Uterus (tissue), 4 donors: Measurements from ENCODE around the gene TMEM123. TPM values are rescaled to one million over a fixed set of nuclear protein-coding genes. Genes with fewer than 3 reads are reported as not detected.

Experiments used
- DNase-seq, 2 donors: peaks; one replicate each; pipeline ENCODE4 v3.0.0-alpha.2; 2019 to 2020
- H3K27ac ChIP-seq, 2 donors: fragments of 200-600 bp; sonication (generic); 1 replicate in 1 of 2; 2 replicates in 1 of 2; pipeline ENCODE4 v1.5.1; 2016 to 2018
- H3K27me3 ChIP-seq, 2 donors: fragments of 200-600 bp; sonication (generic); one replicate each; pipeline ENCODE4 v1.5.1; 2018 to 2019; ENCODE audit warnings: control low read depth in 1 of 2
- H3K36me3 ChIP-seq, 2 donors: fragments of 200-600 bp; sonication (generic); one replicate each; pipeline ENCODE4 v1.5.1; 2019; ENCODE audit warnings: control low read depth in 1 of 2
- H3K4me1 ChIP-seq, 2 donors: fragments of 200-600 bp; sonication (generic); one replicate each; pipeline ENCODE4 v1.5.1; 2018 to 2019; ENCODE audit warnings: control low read depth in 1 of 2
- H3K4me3 ChIP-seq, 2 donors: fragments of 200-600 bp; sonication (generic); 1 replicate in 1 of 2; 2 replicates in 1 of 2; pipeline ENCODE4 v1.5.1; 2018 to 2019; ENCODE audit warnings: mild to moderate bottlenecking in 1 of 2
- H3K9me3 ChIP-seq, 2 donors: fragments of 200-600 bp; sonication (generic); one replicate each; pipeline ENCODE4 v1.5.1; 2019; ENCODE audit warnings: control low read depth in 1 of 2
- POLR2A ChIP-seq, 2 donors: fragments of 450-650 bp; IDR thresholded peaks; one replicate each; pipeline ENCODE4 v1.6.1; 2016; ENCODE audit warnings: antibody characterized with exemption in 2 of 2, mild to moderate bottlenecking in 1 of 2, moderate library complexity in 1 of 2
- intact Hi-C: fragments of 100-400 bp; cut with DNase I; formaldehyde crosslinking; loops from one replicate; pipeline ENCODE4 v1.15.1; 2023; ENCODE audit warnings: low total_unique reads
- total RNA-seq, 4 donors: library from RNA; depleted of rRNA in 3 of 4; stranded (reverse); fragments of >200 nt in 3 of 4; gene quantifications; one replicate each; pipeline versions ENCODE4 v1.1.0 to v1.2.4, GENCODE V29; 2014 to 2023
- TF ChIP-seq, protein P1 (sequence below), 4 experiments: fragments of 200-600 bp in 2 of 4; fragments of 450-650 bp in 2 of 4; sonication (generic) in 2 of 4; IDR thresholded peaks; one replicate each; pipeline ENCODE4 v1.5.1; 2016 to 2019; ENCODE audit warnings: antibody characterized with exemption in 4 of 4, mild to moderate bottlenecking in 2 of 4, moderate library complexity in 1 of 4
- donor health status: DM: yes; HTN: yes; CAD: no.

The TMEM123 gene
- total RNA-seq, 4 donors from 2014 or later = 187 to 522 (median 260) TPM

DNA sequence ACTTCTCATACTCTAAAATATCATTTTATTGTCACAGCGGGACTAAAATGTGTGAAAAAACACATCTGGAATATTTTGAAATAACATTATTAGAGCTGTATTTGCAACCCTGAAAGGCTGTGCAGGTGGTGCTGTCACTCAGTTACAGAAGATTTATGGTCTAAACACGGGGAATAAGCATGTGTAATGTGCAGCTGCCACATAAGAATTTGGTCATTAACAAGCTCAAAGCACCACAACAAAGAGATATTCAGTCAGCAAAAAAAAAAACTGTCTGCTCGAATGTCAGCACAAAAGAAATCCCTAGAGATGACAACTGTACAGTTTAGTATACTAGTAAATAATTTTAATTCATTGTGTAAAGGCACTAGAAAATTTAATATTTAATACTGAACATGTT lies 31.3 kb downstream of the TMEM123 start:
- H3K4me1 ChIP-seq = no peaks in the 10 kb centered on the region
- intact Hi-C loops = no loop called here
- H3K27me3 ChIP-seq = no peaks in the 10 kb centered on the region
- no peak for TF ChIP-seq POLR2A (IDR thresholded peaks at IDR 0.05)
- TF ChIP-seq, protein P1, sequence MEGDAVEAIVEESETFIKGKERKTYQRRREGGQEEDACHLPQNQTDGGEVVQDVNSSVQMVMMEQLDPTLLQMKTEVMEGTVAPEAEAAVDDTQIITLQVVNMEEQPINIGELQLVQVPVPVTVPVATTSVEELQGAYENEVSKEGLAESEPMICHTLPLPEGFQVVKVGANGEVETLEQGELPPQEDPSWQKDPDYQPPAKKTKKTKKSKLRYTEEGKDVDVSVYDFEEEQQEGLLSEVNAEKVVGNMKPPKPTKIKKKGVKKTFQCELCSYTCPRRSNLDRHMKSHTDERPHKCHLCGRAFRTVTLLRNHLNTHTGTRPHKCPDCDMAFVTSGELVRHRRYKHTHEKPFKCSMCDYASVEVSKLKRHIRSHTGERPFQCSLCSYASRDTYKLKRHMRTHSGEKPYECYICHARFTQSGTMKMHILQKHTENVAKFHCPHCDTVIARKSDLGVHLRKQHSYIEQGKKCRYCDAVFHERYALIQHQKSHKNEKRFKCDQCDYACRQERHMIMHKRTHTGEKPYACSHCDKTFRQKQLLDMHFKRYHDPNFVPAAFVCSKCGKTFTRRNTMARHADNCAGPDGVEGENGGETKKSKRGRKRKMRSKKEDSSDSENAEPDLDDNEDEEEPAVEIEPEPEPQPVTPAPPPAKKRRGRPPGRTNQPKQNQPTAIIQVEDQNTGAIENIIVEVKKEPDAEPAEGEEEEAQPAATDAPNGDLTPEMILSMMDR (IDR thresholded peaks at IDR 0.05) = no peak
- H3K36me3 ChIP-seq = peaks cover 0 to 2% of the 10 kb centered on the region in 2 donors
- no peak overlapping the region for H3K27ac ChIP-seq
- no peaks in the 10 kb centered on the region for H3K9me3 ChIP-seq
- H3K4me3 ChIP-seq = no peak overlapping the region
- DNase-seq = no peak

DNA sequence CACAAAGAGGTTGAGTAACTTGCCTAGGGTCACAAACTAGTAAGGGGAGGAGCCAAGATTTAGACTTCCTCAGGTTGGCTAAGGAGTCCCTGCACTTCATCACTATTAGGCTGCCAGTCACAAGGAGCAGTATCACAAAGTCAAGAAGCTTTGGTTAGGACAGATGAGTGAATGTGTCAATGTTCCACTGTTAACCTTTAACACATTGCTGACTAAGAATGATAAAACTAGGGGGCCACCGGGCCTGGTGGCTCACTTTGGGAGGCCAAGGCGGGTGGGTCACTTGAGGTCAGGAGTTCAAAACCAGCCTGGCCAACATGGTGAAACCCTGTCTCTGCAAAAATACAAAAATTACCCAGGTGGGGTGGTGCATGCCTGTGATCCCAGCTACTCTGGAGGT lies 32.0 kb downstream of the TMEM123 start:
- TF ChIP-seq, protein P1 (IDR thresholded peaks at IDR 0.05) = no peak
- TF ChIP-seq POLR2A (IDR thresholded peaks at IDR 0.05) = no peak
- intact Hi-C loops = no loop called here
- Histone ChIP-seq H3K9me3 (no peaks in the 10 kb centered on the region), H3K4me3 (no peak overlapping the region), H3K4me1 (no peaks in the 10 kb centered on the region), H3K27ac (no peak overlapping the region), H3K36me3 (peaks cover 0 to 2% of the 10 kb centered on the region in 2 donors), H3K27me3 (no peaks in the 10 kb centered on the region)
- DNase-seq = no peak

DNA sequence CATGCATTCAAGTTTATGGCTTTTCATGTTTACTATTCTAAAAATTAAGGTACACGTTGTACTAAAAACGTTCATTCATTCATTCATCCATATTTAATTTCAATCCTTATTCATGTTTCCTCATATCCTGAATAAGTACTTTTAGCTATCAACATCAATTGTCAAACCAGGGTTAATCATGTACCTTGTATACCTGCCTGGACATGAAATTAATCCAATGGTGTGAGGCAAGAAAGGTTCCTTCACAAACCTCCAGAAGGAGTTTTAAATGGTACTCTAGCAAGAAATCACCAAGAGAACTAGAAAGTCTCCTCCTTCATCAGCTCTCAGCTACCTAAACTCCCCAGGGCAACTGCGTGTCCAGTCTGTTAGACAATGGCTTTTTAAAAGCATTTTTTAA lies 33.4 kb downstream of the TMEM123 start:
- no peaks in the 10 kb centered on the region for H3K9me3 ChIP-seq
- DNase-seq = no peak
- no peak overlapping the region for H3K27ac ChIP-seq
- no peak overlapping the region for H3K4me3 ChIP-seq
- no peaks in the 10 kb centered on the region for H3K4me1 ChIP-seq
- H3K27me3 ChIP-seq = no peaks in the 10 kb centered on the region
- intact Hi-C loops = no loop called here
- TF ChIP-seq, protein P1 (IDR thresholded peaks at IDR 0.05) = no peak
- TF ChIP-seq POLR2A (IDR thresholded peaks at IDR 0.05) = no peak
- H3K36me3 ChIP-seq = peaks cover 0 to 2% of the 10 kb centered on the region in 2 donors

GRCh38 chr11:102416976-102417375 lies 35.6 kb downstream of the TMEM123 start:
- TF ChIP-seq, protein P1 (IDR thresholded peaks at IDR 0.05) = no peak
- no peak for TF ChIP-seq POLR2A (IDR thresholded peaks at IDR 0.05)
- DNase-seq = no peak
- intact Hi-C loops = no loop called here
- peaks cover 0 to 2% of the 10 kb centered on the region in 2 donors for H3K36me3 ChIP-seq
- no peaks in the 10 kb centered on the region for H3K4me1 ChIP-seq
- H3K27me3 ChIP-seq = no peaks in the 10 kb centered on the region
- H3K4me3 ChIP-seq = no peak overlapping the region
- no peak overlapping the region for H3K27ac ChIP-seq
- no peaks in the 10 kb centered on the region for H3K9me3 ChIP-seq

DNA sequence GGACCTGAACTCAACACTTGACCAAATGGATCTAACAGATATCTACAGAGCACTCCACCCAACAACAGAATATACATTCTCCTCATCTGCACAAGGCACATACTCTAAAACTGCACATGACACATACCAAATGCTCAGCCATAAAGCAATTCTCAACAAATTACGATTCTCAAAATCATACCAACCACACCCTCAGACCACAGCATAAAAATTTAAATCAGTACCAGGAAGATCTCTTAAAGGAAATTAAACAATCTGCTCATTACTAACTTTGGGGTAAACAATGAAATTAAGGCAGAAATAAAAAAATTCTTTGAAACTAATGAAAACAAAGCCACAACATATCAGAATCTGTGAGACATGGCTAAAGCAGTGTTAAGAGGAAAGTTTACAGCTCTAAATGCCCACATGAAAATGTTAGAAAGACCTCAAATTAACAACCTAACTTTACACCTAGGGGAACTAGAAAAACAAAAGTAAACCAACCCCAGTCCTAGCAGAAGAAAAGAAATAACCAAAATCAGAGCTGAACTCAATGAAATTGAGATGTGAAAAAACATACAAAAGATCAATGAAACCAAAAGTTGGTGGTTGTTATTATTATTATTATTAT lies 37.2 kb downstream of the TMEM123 start:
- TF ChIP-seq POLR2A (IDR thresholded peaks at IDR 0.05) = no peak
- TF ChIP-seq, protein P1 (IDR thresholded peaks at IDR 0.05) = no peak
- Histone ChIP-seq H3K27ac (no peak overlapping the region), H3K27me3 (no peaks in the 10 kb centered on the region)

More for the DNA sequence above, 37.2 kb downstream of the TMEM123 start:
- Histone ChIP-seq H3K36me3 (peaks cover 0 to 2% of the 10 kb centered on the region in 2 donors), H3K4me1 (no peaks in the 10 kb centered on the region), H3K9me3 (no peaks in the 10 kb centered on the region), H3K4me3 (no peak overlapping the region)
- intact Hi-C loops = no loop called here
- no peak for DNase-seq
